D341Med (cell line): ENCODE results near the gene TRIM44.

Source experiments
- DNase-seq: peaks from one replicate; pipeline ENCODE4 v3.0.0; 2012; ENCODE audit warnings: low spot score

Gene TRIM44

GRCh38 chr11:35791088-35791958 is 128.7 kb downstream of the TRIM44 start:
- no peak for DNase-seq

- DNase-seq, result no peak
These were observed 129.7 kb downstream of the TRIM44 start for GRCh38 chr11:35792148-35792845.

- no peak for DNase-seq
These were observed 130.2 kb downstream of the TRIM44 start for GRCh38 chr11:35792846-35793192.

- no peak for DNase-seq
These were observed 131.8 kb downstream of the TRIM44 start for GRCh38 chr11:35794333-35794732.

GRCh38 chr11:35794850-35795249 is 132.3 kb downstream of the TRIM44 start:
- no peak for DNase-seq

- no peak for DNase-seq
These were observed 134.0 kb downstream of the TRIM44 start for GRCh38 chr11:35796562-35796961.

GRCh38 chr11:35798423-35798822 is 135.8 kb downstream of the TRIM44 start:
- no peak for DNase-seq

GRCh38 chr11:35798983-35799382 is 136.4 kb downstream of the TRIM44 start:
- no peak for DNase-seq

GRCh38 chr11:35799655-35800054 is 137.1 kb downstream of the TRIM44 start:
- no peak for DNase-seq

GRCh38 chr11:35800970-35801953 is 138.7 kb downstream of the TRIM44 start:
- no peak for DNase-seq

- DNase-seq, result no peak
These were observed 139.6 kb downstream of the TRIM44 start for GRCh38 chr11:35802221-35802620.

GRCh38 chr11:35802672-35803071 is 140.1 kb downstream of the TRIM44 start:
- DNase-seq, result no peak

- DNase-seq, result no peak
These were observed 140.5 kb downstream of the TRIM44 start for GRCh38 chr11:35803115-35803514.

GRCh38 chr11:35804451-35805040 is 142.0 kb downstream of the TRIM44 start:
- no peak for DNase-seq

- no peak for DNase-seq
These were observed 147.0 kb downstream of the TRIM44 start for GRCh38 chr11:35809561-35809960.

GRCh38 chr11:35810045-35810645 is 147.6 kb downstream of the TRIM44 start:
- no peak for DNase-seq

- DNase-seq, result no peak
These were observed 149.2 kb downstream of the TRIM44 start for GRCh38 chr11:35811783-35812182.

GRCh38 chr11:35812828-35813227 is 150.3 kb downstream of the TRIM44 start:
- DNase-seq, result no peak

GRCh38 chr11:35814081-35814695 is 151.6 kb downstream of the TRIM44 start:
- DNase-seq, result no peak

- no peak for DNase-seq
These were observed 152.2 kb downstream of the TRIM44 start for GRCh38 chr11:35814720-35815305.
